HG03460 (cell line): Measurements from ENCODE around the gene IGFN1.

Experiments
- ATAC-seq: cut with Tn5 transposase; IDR thresholded peaks from one replicate; pipeline ENCODE4 v1.9.1; 2021; ENCODE audit not compliant: unreplicated experiment

Gene IGFN1

GRCh38 chr1:201262963-201263608 is 72.5 kb downstream of the IGFN1 start:
- ATAC-seq: no peak

- no peak for ATAC-seq
Observed at GRCh38 chr1:201264072-201264471, 73.4 kb downstream of the IGFN1 start.

GRCh38 chr1:201264554-201264953 is 73.9 kb downstream of the IGFN1 start:
- no peak for ATAC-seq

GRCh38 chr1:201265756-201266155 is 75.1 kb downstream of the IGFN1 start:
- ATAC-seq: no peak

GRCh38 chr1:201266276-201266675 is 75.7 kb downstream of the IGFN1 start:
- ATAC-seq: no peak

- no peak for ATAC-seq
Observed at GRCh38 chr1:201266774-201267173, 76.2 kb downstream of the IGFN1 start.

GRCh38 chr1:201267481-201268229 is 77.0 kb downstream of the IGFN1 start:
- ATAC-seq: no peak

- ATAC-seq: no peak
Observed at GRCh38 chr1:201268604-201269151, 78.1 kb downstream of the IGFN1 start.

GRCh38 chr1:201269281-201269680 is 78.7 kb downstream of the IGFN1 start:
- no peak for ATAC-seq

GRCh38 chr1:201269900-201270410 is 79.3 kb downstream of the IGFN1 start:
- no peak for ATAC-seq

- no peak for ATAC-seq
Observed at GRCh38 chr1:201270616-201271390, 80.2 kb downstream of the IGFN1 start.

GRCh38 chr1:201272799-201273198 is 82.2 kb downstream of the IGFN1 start:
- no peak for ATAC-seq

GRCh38 chr1:201274616-201275252 is 84.1 kb downstream of the IGFN1 start:
- ATAC-seq: no peak

- no peak for ATAC-seq
Observed at GRCh38 chr1:201275253-201275666, 84.6 kb downstream of the IGFN1 start.

- ATAC-seq: no peak
Observed at GRCh38 chr1:201276891-201277290, 86.3 kb downstream of the IGFN1 start.

- no peak for ATAC-seq
Observed at GRCh38 chr1:201277441-201277840, 86.8 kb downstream of the IGFN1 start.
